Neuronal stem cell (in vitro differentiated cells): ENCODE results near the gene RAD51AP1.

Experiments
- DNase-seq: peaks from one replicate; pipeline ENCODE4 v3.0.0-alpha.2; 2013; ENCODE audit warnings: low spot score
- H2AFZ ChIP-seq: one replicate; pipeline ENCODE4 v1.6.1; 2013; ENCODE audit warnings: mild to moderate bottlenecking, low read length, inconsistent platforms
- H2AK5ac ChIP-seq: 2 replicates; pipeline ENCODE4 v1.6.1; 2013; ENCODE audit warnings: low read depth, mild to moderate bottlenecking, inconsistent platforms, low read length, moderate library complexity, mixed read lengths
- H2BK120ac ChIP-seq: 2 replicates; pipeline ENCODE4 v1.6.1; 2013; ENCODE audit warnings: low read depth, mild to moderate bottlenecking, inconsistent platforms, low read length, moderate library complexity, mixed read lengths
- H2BK12ac ChIP-seq: one replicate; pipeline ENCODE4 v1.6.1; 2013; ENCODE audit warnings: low read length, inconsistent platforms
- H2BK15ac ChIP-seq: 2 replicates; pipeline ENCODE4 v1.6.1; 2013; ENCODE audit warnings: mild to moderate bottlenecking, low read length, inconsistent platforms, mixed read lengths
- H2BK5ac ChIP-seq: one replicate; pipeline ENCODE4 v1.6.1; 2013; ENCODE audit warnings: inconsistent platforms, mild to moderate bottlenecking, low read length, moderate library complexity
- H3K14ac ChIP-seq: one replicate; pipeline ENCODE4 v1.6.1; 2013; ENCODE audit warnings: low read length, inconsistent platforms
- H3K18ac ChIP-seq: 2 replicates; pipeline ENCODE4 v1.6.1; 2013; ENCODE audit warnings: low read length, inconsistent platforms
- H3K23ac ChIP-seq: 2 replicates; pipeline ENCODE4 v1.6.1; 2013; ENCODE audit warnings: low read depth, mild to moderate bottlenecking, mixed read lengths, low read length, inconsistent platforms; ENCODE audit not compliant: poor library complexity
- H3K27ac ChIP-seq: replicated peaks from 3 replicates; pipeline ENCODE4 v1.5.1; 2013; ENCODE audit warnings: low read length, inconsistent platforms
- H3K27me3 ChIP-seq, 3 experiments: 2 replicates each; pipeline ENCODE4 v1.6.1; 2013; ENCODE audit warnings: low read length in 3 of 3, mild to moderate bottlenecking in 2 of 3, inconsistent platforms in 1 of 3, low read depth in 1 of 3, mixed read lengths in 1 of 3, moderate library complexity in 1 of 3; ENCODE audit not compliant: control insufficient read depth in 3 of 3, insufficient read depth in 3 of 3
- H3K36me3 ChIP-seq, 2 donors: replicated peaks in 1 of 2; 2 replicates each; pipeline ENCODE4 v1.6.1; 2013; ENCODE audit warnings: low read length in 2 of 2; ENCODE audit not compliant: control insufficient read depth in 2 of 2, insufficient read depth in 2 of 2
- H3K4ac ChIP-seq: 2 replicates; pipeline ENCODE4 v1.6.1; 2013; ENCODE audit warnings: inconsistent platforms, mild to moderate bottlenecking, low read length, moderate library complexity
- H3K4me1 ChIP-seq, 2 donors: 1 replicate in 1 of 2; 2 replicates in 1 of 2; pipeline ENCODE4 v1.6.1; 2013; ENCODE audit warnings: low read length in 2 of 2, low read depth in 1 of 2; ENCODE audit not compliant: control insufficient read depth in 2 of 2, insufficient read depth in 1 of 2
- H3K4me2 ChIP-seq: one replicate; pipeline ENCODE4 v1.6.1; 2013; ENCODE audit warnings: mild to moderate bottlenecking, low read length, inconsistent platforms; ENCODE audit not compliant: insufficient read depth, poor library complexity, severe bottlenecking
- H3K4me3 ChIP-seq, 2 donors: 2 replicates each; pipeline ENCODE4 v1.5.1; 2013; ENCODE audit warnings: low read length in 2 of 2, mild to moderate bottlenecking in 2 of 2, inconsistent platforms in 1 of 2, moderate library complexity in 1 of 2
- H3K79me1 ChIP-seq: one replicate; pipeline ENCODE4 v1.6.1; 2013; ENCODE audit warnings: low read depth, mild to moderate bottlenecking, inconsistent platforms, low read length, moderate library complexity
- H3K9ac ChIP-seq: one replicate; pipeline ENCODE4 v1.6.1; 2013; ENCODE audit warnings: mild to moderate bottlenecking, low read depth, low read length, inconsistent platforms; ENCODE audit not compliant: poor library complexity
- H3K9me3 ChIP-seq, 2 donors: replicated peaks in 1 of 2; 2 replicates each; pipeline versions ENCODE3 to v1.6.1; 2013; ENCODE audit warnings: low read length in 2 of 2, mild to moderate bottlenecking in 2 of 2, inconsistent platforms in 1 of 2, low read depth in 1 of 2, mixed read lengths in 1 of 2, moderate library complexity in 1 of 2; ENCODE audit not compliant: control insufficient read depth in 2 of 2, insufficient read depth in 1 of 2
- H4K8ac ChIP-seq: one replicate; pipeline ENCODE4 v1.6.1; 2013; ENCODE audit warnings: low read depth, mild to moderate bottlenecking, inconsistent platforms, low read length, moderate library complexity
- H4K91ac ChIP-seq: one replicate; pipeline ENCODE4 v1.6.1; 2013; ENCODE audit warnings: low read length, low read depth, mild to moderate bottlenecking, inconsistent platforms; ENCODE audit not compliant: poor library complexity
- WGBS, 2 donors: extraction: QIAGEN DNeasy Blood & Tissue Kit; methylation state at CpG; one replicate each; pipeline ENCODE4 v1.1.7; 2013; ENCODE audit warnings: missing lambda C conversion rate in 2 of 2, mixed read lengths in 1 of 2; ENCODE audit not compliant: insufficient read length in 2 of 2, insufficient replicate concordance in 1 of 2; ENCODE audit errors: extremely low coverage in 2 of 2; 5-methylcytosine and 5-hydroxymethylcytosine counted together

Gene RAD51AP1

GRCh38 chr12:4587108-4587507, 48.4 kb downstream of the RAD51AP1 start:
- Histone ChIP-seq H2BK12ac (no peak overlapping the region), H3K14ac (no peak overlapping the region), H2AK5ac (no peak overlapping the region), H2BK5ac (no peak overlapping the region), H2BK120ac (no peak overlapping the region), H3K27ac (no peak overlapping the region), H2AFZ (no peak overlapping the region), H3K4ac (no peak overlapping the region), H3K18ac (no peak overlapping the region), H3K4me3 (no peak overlapping the region), H2BK15ac (no peak overlapping the region), H4K8ac (no peak overlapping the region), H3K4me2 (no peak overlapping the region), H3K27me3 (no peaks in the 10 kb centered on the region), H4K91ac (no peak overlapping the region), H3K79me1 (no peaks in the 10 kb centered on the region), H3K9me3 (no peaks in the 10 kb centered on the region), H3K4me1 (peaks cover 2 to 4% of the 10 kb centered on the region in 2 donors), H3K23ac (no peak overlapping the region), H3K36me3 (no peaks in the 10 kb centered on the region), H3K9ac (no peak overlapping the region)
- no peak for DNase-seq
- no CpG with 5 or more reads among the region's 9 CpGs for WGBS, 2 donors

- no peaks in the 10 kb centered on the region for H3K79me1 ChIP-seq
- no peak overlapping the region for H3K23ac ChIP-seq
- H3K4me3 ChIP-seq: no peak overlapping the region
- no peak overlapping the region for H3K4me2 ChIP-seq
- no peak for DNase-seq
- H3K14ac ChIP-seq: no peak overlapping the region
- H3K18ac ChIP-seq: no peak overlapping the region
- H3K9me3 ChIP-seq: no peaks in the 10 kb centered on the region
- WGBS, 2 donors: 100% methylated on average over 2 of the region's 3 CpGs; no CpG with 5 or more reads in 1 of the 2 donors
- no peak overlapping the region for H2BK5ac ChIP-seq
- H4K8ac ChIP-seq: no peak overlapping the region
- H4K91ac ChIP-seq: no peak overlapping the region
- H3K4ac ChIP-seq: no peak overlapping the region
- peaks cover 2 to 7% of the 10 kb centered on the region in 2 donors for H3K4me1 ChIP-seq
- no peak overlapping the region for H2BK15ac ChIP-seq
- H2BK12ac ChIP-seq: no peak overlapping the region
- no peak overlapping the region for H3K9ac ChIP-seq
- no peaks in the 10 kb centered on the region for H3K27me3 ChIP-seq
- H3K36me3 ChIP-seq: no peaks in the 10 kb centered on the region
- H2AK5ac ChIP-seq: no peak overlapping the region
- no peak overlapping the region for H3K27ac ChIP-seq
- H2BK120ac ChIP-seq: no peak overlapping the region
- H2AFZ ChIP-seq: no peak overlapping the region
Observed at GRCh38 chr12:4588916-4589315, 50.2 kb downstream of the RAD51AP1 start.

GRCh38 chr12:4589941-4590340, 51.3 kb downstream of the RAD51AP1 start:
- Histone ChIP-seq H4K8ac (no peak overlapping the region), H3K4ac (no peak overlapping the region), H2BK12ac (no peak overlapping the region), H3K9ac (no peak overlapping the region), H3K9me3 (no peaks in the 10 kb centered on the region), H4K91ac (no peak overlapping the region), H3K27ac (no peak overlapping the region), H2BK5ac (no peak overlapping the region), H3K23ac (no peak overlapping the region), H2BK15ac (no peak overlapping the region), H3K36me3 (no peaks in the 10 kb centered on the region), H2AFZ (no peak overlapping the region), H3K18ac (no peak overlapping the region), H3K27me3 (no peaks in the 10 kb centered on the region), H3K4me3 (no peak overlapping the region), H2BK120ac (no peak overlapping the region), H3K4me2 (no peak overlapping the region), H3K14ac (no peak overlapping the region), H2AK5ac (no peak overlapping the region), H3K79me1 (no peaks in the 10 kb centered on the region), H3K4me1 (peaks cover 2 to 7% of the 10 kb centered on the region in 2 donors)
- DNase-seq: no peak
- WGBS, 2 donors: no CpG with 5 or more reads among the region's 2 CpGs

DNA sequence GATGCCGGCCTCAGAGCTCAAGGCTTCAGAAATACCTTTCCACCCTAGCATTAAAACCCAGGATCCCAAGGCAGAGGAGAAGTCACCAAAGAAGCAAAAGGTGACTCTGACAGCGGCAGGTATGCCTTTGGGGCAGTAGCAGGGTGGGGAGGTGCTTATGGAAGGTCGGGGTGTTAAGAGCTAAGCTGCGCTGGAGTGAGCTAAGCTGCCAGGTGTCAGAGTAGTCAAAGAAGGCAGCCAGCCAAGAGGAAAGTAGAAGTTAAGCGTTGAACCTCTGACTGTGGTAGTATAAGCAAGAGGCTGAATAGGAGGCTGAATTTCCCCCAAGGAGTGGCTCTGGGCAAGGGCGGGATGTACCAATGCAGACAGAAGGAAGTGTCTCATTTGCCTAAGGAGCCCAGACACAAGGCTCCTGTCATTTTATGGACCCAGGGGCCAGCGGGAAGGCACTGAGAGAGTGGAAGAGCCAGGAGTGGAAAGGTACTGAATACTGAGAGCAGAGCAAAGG, 52.5 kb downstream of the RAD51AP1 start:
- no peak overlapping the region for H2BK15ac ChIP-seq
- H2BK12ac ChIP-seq: no peak overlapping the region
- H2AFZ ChIP-seq: no peak overlapping the region
- H3K27me3 ChIP-seq: no peaks in the 10 kb centered on the region
- no peak overlapping the region for H3K4ac ChIP-seq
- H3K4me2 ChIP-seq: no peak overlapping the region
- H3K9me3 ChIP-seq: no peaks in the 10 kb centered on the region
- peaks cover 2 to 6% of the 10 kb centered on the region in 2 donors for H3K4me1 ChIP-seq
- no peak overlapping the region for H2BK120ac ChIP-seq
- DNase-seq: no peak
- H4K91ac ChIP-seq: no peak overlapping the region
- no peaks in the 10 kb centered on the region for H3K36me3 ChIP-seq
- H2AK5ac ChIP-seq: no peak overlapping the region
- H3K27ac ChIP-seq: no peak overlapping the region
- no peak overlapping the region for H3K9ac ChIP-seq
- H4K8ac ChIP-seq: no peak overlapping the region
- H3K23ac ChIP-seq: no peak overlapping the region
- no peak overlapping the region for H3K18ac ChIP-seq
- WGBS, 2 donors: no CpG with 5 or more reads among the region's 7 CpGs
- no peaks in the 10 kb centered on the region for H3K79me1 ChIP-seq
- no peak overlapping the region for H2BK5ac ChIP-seq
- H3K14ac ChIP-seq: no peak overlapping the region
- no peak overlapping the region for H3K4me3 ChIP-seq
